ENCODE results near the gene OR52D1. TPM values are rescaled to one million over a fixed set of nuclear protein-coding genes. Genes with fewer than 3 reads are reported as not detected.

The OR52D1 gene
- total and polyA plus RNA-seq, 2 of the 8 experiments (the other 6 are each of a cell fraction or from before 2014, with no cell fraction given), result not detected

GRCh38 chr11:5528495-5528894 lies 40.0 kb downstream of the OR52D1 start:
- H3K4ac ChIP-seq (replicated peaks; ENCODE audit: insufficient read length, low read depth, low read length), result no peak overlapping the region
- H3K4me1 ChIP-seq (replicated peaks in 1 of 4; ENCODE audit: control insufficient read depth in 3 of 4, insufficient read depth in 4 of 4, low read length in 3 of 4), result peaks cover 0 to 3% (median 0%) of the 10 kb centered on the region in 4 experiments; a peak in 1 of 7 replicates
- no peaks in the 10 kb centered on the region for H3K79me2 ChIP-seq (ENCODE audit: control insufficient read depth in 1 of 2, insufficient read depth in 2 of 2, low read length in 2 of 2)
- no peak overlapping the region for H4K91ac ChIP-seq (replicated peaks; ENCODE audit: insufficient read length, low read length)
- no peaks in the 10 kb centered on the region for H4K20me1 ChIP-seq (replicated peaks in 1 of 2; ENCODE audit: control insufficient read depth in 1 of 2, insufficient read depth in 2 of 2, low read length in 2 of 2)
- H3K27me3 ChIP-seq (replicated peaks in 1 of 4; ENCODE audit: control insufficient read depth in 3 of 4, extremely low read depth in 1 of 4, insufficient read depth in 3 of 4, low read length in 3 of 4), result no peaks in the 10 kb centered on the region; a peak in 2 of 7 replicates
- no peak for FAIRE-seq
- ChIA-PET POLR2A (ENCODE audit: partially characterized antibody) (no interaction called here), CTCF (ENCODE audit: partially characterized antibody) (interaction anchor here (1.7 kb wide), 1 partner anchor 9 kb away, joined by 3 read pairs; no protein-coding TSS in a partner anchor)
- no peaks in the 10 kb centered on the region for H3K9me3 ChIP-seq (ENCODE audit: insufficient read depth in 2 of 2, low read depth in 1 of 2, low read length in 1 of 2)
- H2AFZ ChIP-seq (ENCODE audit: low read length), result no peak overlapping the region
- no peak overlapping the region for H2AK5ac ChIP-seq (ENCODE audit: low read depth, low read length)
- H3K4me2 ChIP-seq (ENCODE audit: insufficient read depth in 1 of 2, low read depth in 2 of 2, low read length in 2 of 2), result no peak overlapping the region
- WGBS, 2 experiments (ENCODE audit: extremely low coverage in 1 of 2, insufficient coverage in 1 of 2, insufficient read length in 1 of 2, insufficient replicate concordance in 2 of 2, low coverage in 1 of 2, low lambda C conversion rate in 2 of 2, missing lambda C conversion rate in 1 of 2), result 87% methylated on average over 1 of the region's 1 CpG; no CpG with 5 or more reads in 1 of the 2 experiments
- DNase-seq (ENCODE audit: low read depth in 1 of 2, low spot score in 2 of 2), result no peak
- H3K27ac ChIP-seq (ENCODE audit: low read depth, low read length), result no peak overlapping the region
- H2BK20ac ChIP-seq (ENCODE audit: low read length), result no peak overlapping the region
- no peaks in the 10 kb centered on the region for H3K36me3 ChIP-seq (ENCODE audit: control insufficient read depth in 2 of 4, insufficient read depth in 4 of 4, low read length in 3 of 4)
- no peak overlapping the region for H2BK120ac ChIP-seq (replicated peaks; ENCODE audit: low read depth, low read length)
- H3K18ac ChIP-seq (ENCODE audit: extremely low read depth, low read length), result no peak overlapping the region
- H2BK12ac ChIP-seq (ENCODE audit: low read depth, low read length), result no peak overlapping the region
- no peaks in the 10 kb centered on the region for H3K79me1 ChIP-seq (ENCODE audit: low read depth, low read length)
- H4K8ac ChIP-seq (ENCODE audit: extremely low read depth, insufficient read depth, low read length), result no peak overlapping the region
- no peak overlapping the region for H3K14ac ChIP-seq (ENCODE audit: insufficient read length)
- no peak overlapping the region for H3K4me3 ChIP-seq (ENCODE audit: extremely low read depth in 1 of 4, insufficient read depth in 2 of 4, low read depth in 3 of 4, low read length in 4 of 4)
- H2BK5ac ChIP-seq (ENCODE audit: low read depth, low read length), result no peak overlapping the region
- H4K5ac ChIP-seq (ENCODE audit: insufficient read length, low read depth, low read length), result no peak overlapping the region
- H3K9ac ChIP-seq (replicated peaks in 1 of 4; ENCODE audit: extremely low read depth in 1 of 4, low read depth in 3 of 4, low read length in 3 of 4), result no peak overlapping the region
- no peaks in the 10 kb centered on the region for H3K23me2 ChIP-seq (ENCODE audit: low read depth, low read length)
- no peak overlapping the region for H3K23ac ChIP-seq (ENCODE audit: insufficient read length)
- no peak overlapping the region for H2BK15ac ChIP-seq (ENCODE audit: low read length)
- H3K56ac ChIP-seq (replicated peaks; ENCODE audit: insufficient read length, low read depth, low read length), result no peak overlapping the region
- TF ChIP-seq SIRT6 (IDR thresholded peaks at IDR 0.05; ENCODE audit: low read length), result no peak
- TF ChIP-seq KDM5A (IDR thresholded peaks at IDR 0.05; ENCODE audit: low read length), result no peak
- no peak for TF ChIP-seq TAF7 (optimal IDR thresholded peaks at IDR 0.05; ENCODE audit: borderline replicate concordance, low read depth, low read length)
- no peak for TF ChIP-seq CBX8 (IDR thresholded peaks at IDR 0.05; ENCODE audit: borderline replicate concordance, low read depth, low read length)
- no peak for TF ChIP-seq YY1 (IDR thresholded peaks at IDR 0.05; ENCODE audit: low read depth, low read length)
- TF ChIP-seq EGR1 (IDR thresholded peaks at IDR 0.05; ENCODE audit: borderline replicate concordance, low read depth, low read length), result no peak
- TF ChIP-seq JUN (IDR thresholded peaks at IDR 0.05; ENCODE audit: low read depth, low read length), result no peak
- no peak for TF ChIP-seq SP4 (IDR thresholded peaks at IDR 0.05; ENCODE audit: low read length)
- TF ChIP-seq RBBP5 (IDR thresholded peaks at IDR 0.05; ENCODE audit: borderline replicate concordance, low read depth, low read length), result no peak
- no peak for TF ChIP-seq SRF (IDR thresholded peaks at IDR 0.05; ENCODE audit: low read depth, low read length)
- TF ChIP-seq JUND (IDR thresholded peaks at IDR 0.05; ENCODE audit: low read length), result no peak
- no peak for TF ChIP-seq POU5F1 (IDR thresholded peaks at IDR 0.05; ENCODE audit: low read depth, low read length)
- no peak for TF ChIP-seq EP300 (IDR thresholded peaks at IDR 0.05; ENCODE audit: borderline replicate concordance in 1 of 2, low read depth in 2 of 2, low read length in 2 of 2)
- TF ChIP-seq, protein P1, sequence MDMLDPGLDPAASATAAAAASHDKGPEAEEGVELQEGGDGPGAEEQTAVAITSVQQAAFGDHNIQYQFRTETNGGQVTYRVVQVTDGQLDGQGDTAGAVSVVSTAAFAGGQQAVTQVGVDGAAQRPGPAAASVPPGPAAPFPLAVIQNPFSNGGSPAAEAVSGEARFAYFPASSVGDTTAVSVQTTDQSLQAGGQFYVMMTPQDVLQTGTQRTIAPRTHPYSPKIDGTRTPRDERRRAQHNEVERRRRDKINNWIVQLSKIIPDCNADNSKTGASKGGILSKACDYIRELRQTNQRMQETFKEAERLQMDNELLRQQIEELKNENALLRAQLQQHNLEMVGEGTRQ (IDR thresholded peaks at IDR 0.05; ENCODE audit: low read length), result no peak
- no peak for TF ChIP-seq CEBPB (IDR thresholded peaks at IDR 0.05; ENCODE audit: low read depth, low read length)
